Mucosa of rectum (tissue), 2 donors: ENCODE measurements around the gene CFAP77.

Experiments
- H3K27ac ChIP-seq, 2 donors: one replicate each; pipeline ENCODE4 v1.7.0; 2013; ENCODE audit warnings: inconsistent platforms in 2 of 2, low read depth in 2 of 2, low read length in 2 of 2
- H3K27me3 ChIP-seq, 2 donors: one replicate each; pipeline ENCODE4 v1.7.0; 2013; ENCODE audit warnings: low read length in 2 of 2; ENCODE audit not compliant: control insufficient read depth in 2 of 2, insufficient read depth in 2 of 2
- H3K36me3 ChIP-seq, 2 donors: one replicate each; pipeline ENCODE4 v1.7.0; 2013; ENCODE audit warnings: low read length in 2 of 2; ENCODE audit not compliant: control insufficient read depth in 2 of 2, insufficient read depth in 2 of 2
- H3K4me1 ChIP-seq, 2 donors: one replicate each; pipeline ENCODE4 v1.7.0; 2013; ENCODE audit warnings: low read length in 2 of 2, mild to moderate bottlenecking in 1 of 2; ENCODE audit not compliant: control insufficient read depth in 2 of 2, insufficient read depth in 2 of 2
- H3K4me3 ChIP-seq, 2 donors: one replicate each; pipeline ENCODE4 v1.7.0; 2013; ENCODE audit warnings: low read length in 2 of 2
- H3K9ac ChIP-seq, 2 donors: one replicate each; pipeline ENCODE4 v1.7.0; 2013; ENCODE audit warnings: low read length in 2 of 2, low read depth in 1 of 2, mild to moderate bottlenecking in 1 of 2
- H3K9me3 ChIP-seq, 2 donors: one replicate each; pipeline ENCODE4 v1.7.0; 2013; ENCODE audit warnings: low read length in 2 of 2; ENCODE audit not compliant: control insufficient read depth in 2 of 2
- donor health status: healthy.
- donor health status: Normal muscosa, but diverticular disease.

CFAP77 gene

DNA sequence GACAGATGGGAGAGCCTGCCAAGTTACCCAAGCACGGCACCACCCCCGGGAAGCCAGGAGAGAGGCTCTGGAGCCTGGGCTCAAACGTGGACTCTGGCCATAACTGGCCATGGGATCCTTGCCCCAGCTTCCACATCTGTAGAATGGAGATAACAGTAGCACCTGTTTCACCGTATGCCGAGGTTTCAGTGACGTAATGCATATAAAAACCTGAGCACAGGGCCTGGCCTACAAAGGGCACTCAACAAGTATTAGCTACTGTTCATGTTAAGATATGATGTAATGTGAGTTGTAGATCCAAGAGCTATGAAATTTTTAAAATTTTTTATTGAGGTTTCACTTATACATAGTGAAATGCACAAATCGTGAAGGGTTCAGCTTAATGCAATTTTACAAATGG is 90.2 kb downstream of the CFAP77 start:
- peaks cover 7 to 9% of the 10 kb centered on the region in 2 donors for H3K27me3 ChIP-seq
- H3K27ac ChIP-seq: no peak overlapping the region
- H3K36me3 ChIP-seq: no peaks in the 10 kb centered on the region
- no peak overlapping the region for H3K9ac ChIP-seq
- no peak overlapping the region for H3K4me3 ChIP-seq
- H3K4me1 ChIP-seq: no peaks in the 10 kb centered on the region
- no peaks in the 10 kb centered on the region for H3K9me3 ChIP-seq

DNA sequence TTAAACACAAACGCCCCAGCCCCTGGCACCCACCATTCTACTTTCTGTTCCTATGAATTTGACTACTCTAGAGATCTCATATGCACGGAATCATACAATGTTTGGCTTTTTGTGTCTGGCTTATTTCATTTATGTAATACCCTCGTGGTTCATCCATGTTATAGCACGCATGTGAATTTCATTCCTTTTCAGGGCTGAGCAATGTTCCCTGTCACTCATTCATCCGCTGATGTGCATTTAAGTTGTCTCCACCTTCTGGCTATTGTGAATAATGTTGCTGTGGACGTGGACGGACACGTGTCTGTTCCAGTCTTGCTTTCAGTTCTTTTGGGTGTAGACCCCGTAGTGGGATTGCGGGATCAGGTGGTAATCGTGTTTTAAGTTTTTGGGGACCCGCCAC is 92.5 kb downstream of the CFAP77 start:
- Histone ChIP-seq H3K36me3 (no peaks in the 10 kb centered on the region), H3K27me3 (peaks cover 11 to 15% of the 10 kb centered on the region in 2 donors), H3K9me3 (no peaks in the 10 kb centered on the region), H3K4me1 (no peaks in the 10 kb centered on the region), H3K4me3 (no peak overlapping the region), H3K27ac (no peak overlapping the region), H3K9ac (no peak overlapping the region)

DNA sequence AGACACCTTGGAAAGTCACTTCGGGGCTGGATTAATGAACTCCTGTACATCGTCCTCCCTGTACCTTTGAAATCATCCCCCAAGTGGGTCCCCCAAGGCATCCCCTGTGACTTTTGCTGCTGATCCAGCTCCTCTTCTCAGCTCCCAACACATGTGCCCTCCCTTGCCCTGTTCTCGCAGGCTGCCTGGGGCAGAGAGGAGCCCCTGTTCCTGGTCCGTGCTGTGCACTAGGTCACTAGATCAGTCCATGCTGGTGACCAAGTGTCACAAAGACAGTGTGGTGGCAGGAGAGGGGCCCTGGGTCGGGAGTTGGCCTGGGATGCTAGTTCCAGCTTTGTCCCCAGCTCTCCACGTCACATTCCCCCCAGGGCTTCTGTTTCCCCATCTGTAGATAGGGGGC is 93.1 kb downstream of the CFAP77 start:
- H3K27me3 ChIP-seq: peaks cover 9 to 15% of the 10 kb centered on the region in 2 donors
- H3K4me3 ChIP-seq: no peak overlapping the region
- no peaks in the 10 kb centered on the region for H3K9me3 ChIP-seq
- H3K27ac ChIP-seq: no peak overlapping the region
- no peaks in the 10 kb centered on the region for H3K4me1 ChIP-seq
- H3K9ac ChIP-seq: no peak overlapping the region
- H3K36me3 ChIP-seq: no peaks in the 10 kb centered on the region

DNA sequence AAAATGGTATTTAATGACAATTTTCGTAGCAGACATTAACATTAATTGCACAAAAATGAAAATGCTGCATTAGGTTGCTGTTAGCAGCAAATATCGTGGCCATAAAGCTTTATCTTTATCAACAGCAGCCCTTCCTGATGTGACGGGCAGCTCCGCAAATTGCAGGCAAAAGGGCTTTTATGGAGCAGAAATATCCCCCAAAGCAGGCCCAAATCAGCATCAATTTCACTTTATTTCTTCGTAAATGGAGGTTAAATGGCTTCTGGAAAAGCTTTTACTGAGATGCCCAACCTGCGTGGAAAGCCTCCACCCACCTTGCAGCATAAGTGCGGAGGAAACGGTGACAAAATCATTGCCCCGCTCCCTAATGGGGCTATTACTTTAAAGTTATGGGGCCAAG is 94.5 kb downstream of the CFAP77 start:
- H3K9me3 ChIP-seq: no peaks in the 10 kb centered on the region
- H3K9ac ChIP-seq: no peak overlapping the region
- H3K27ac ChIP-seq: no peak overlapping the region
- H3K4me1 ChIP-seq: no peaks in the 10 kb centered on the region
- H3K36me3 ChIP-seq: no peaks in the 10 kb centered on the region
- H3K27me3 ChIP-seq: peaks cover 9 to 15% of the 10 kb centered on the region in 2 donors
- no peak overlapping the region for H3K4me3 ChIP-seq

DNA sequence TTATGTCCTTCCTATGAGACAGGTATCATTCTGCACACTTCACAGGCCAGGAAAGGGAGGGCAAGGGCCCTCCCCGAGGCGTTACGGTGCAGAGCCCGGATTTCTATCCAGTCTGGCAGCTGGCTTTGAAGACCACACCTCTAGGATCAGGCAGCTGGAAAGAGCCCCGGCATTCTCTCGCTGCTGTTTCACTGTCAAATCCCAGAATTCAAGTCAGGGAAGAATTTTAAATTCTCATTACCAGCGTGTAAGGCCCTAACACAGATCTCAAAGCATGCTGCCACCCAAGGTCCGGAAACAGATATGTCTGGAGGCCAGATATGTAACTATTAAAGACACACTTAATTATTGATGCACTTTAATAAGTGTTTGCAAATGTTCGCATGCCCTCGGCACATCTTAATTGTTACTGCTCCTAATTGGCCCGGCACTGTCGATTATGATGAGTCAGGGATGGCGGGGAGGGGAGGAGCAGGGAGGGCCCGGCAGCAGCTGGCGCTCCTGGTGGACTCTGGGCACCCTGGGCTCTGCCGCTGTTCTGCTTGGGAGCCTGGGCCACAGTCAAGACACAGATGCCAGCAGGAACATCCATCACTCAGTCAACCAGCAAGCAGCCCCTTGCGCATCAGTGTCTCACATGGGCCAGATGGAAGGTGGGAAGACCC is 96.1 kb downstream of the CFAP77 start:
- H3K4me3 ChIP-seq: no peak overlapping the region
- H3K27me3 ChIP-seq: peaks cover 9 to 15% of the 10 kb centered on the region in 2 donors
- no peaks in the 10 kb centered on the region for H3K9me3 ChIP-seq
- H3K27ac ChIP-seq: no peak overlapping the region
- no peak overlapping the region for H3K9ac ChIP-seq
- H3K4me1 ChIP-seq: no peaks in the 10 kb centered on the region
- no peaks in the 10 kb centered on the region for H3K36me3 ChIP-seq

DNA sequence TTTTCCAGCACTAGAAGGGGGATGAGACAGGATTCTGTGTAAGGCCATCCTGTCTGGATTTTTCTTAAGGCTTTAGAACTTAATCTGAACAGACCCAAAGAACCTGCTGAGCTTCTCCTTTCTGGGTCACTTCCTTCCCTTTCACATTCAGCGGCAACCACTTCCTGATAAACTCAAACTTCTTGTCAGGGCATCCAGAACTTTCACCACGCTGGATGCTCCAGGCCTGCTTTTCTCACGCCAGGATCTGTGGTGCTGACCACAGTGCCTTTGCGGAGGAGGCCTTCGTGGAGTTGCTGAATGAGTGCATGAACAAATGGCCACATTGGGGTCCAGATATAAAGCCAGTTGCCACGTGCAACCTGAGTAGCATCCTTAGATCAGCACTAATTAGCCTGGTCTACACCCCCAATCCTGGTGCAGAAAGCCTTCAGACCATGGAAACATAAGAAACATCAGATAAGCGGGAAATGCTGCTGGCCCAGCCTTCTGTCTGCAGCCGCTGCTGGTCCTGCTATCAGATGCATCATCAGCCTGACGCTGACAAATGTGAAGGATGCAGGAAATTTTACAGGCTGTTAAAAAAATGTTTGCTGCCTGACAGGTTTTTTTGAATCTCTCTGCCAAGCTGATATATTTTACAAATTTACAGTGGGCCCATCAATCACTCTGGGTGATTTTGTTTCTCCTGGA is 97.1 kb downstream of the CFAP77 start:
- Histone ChIP-seq H3K4me3 (no peak overlapping the region), H3K27me3 (peaks cover 9 to 15% of the 10 kb centered on the region in 2 donors), H3K9me3 (no peaks in the 10 kb centered on the region), H3K9ac (no peak overlapping the region), H3K4me1 (no peaks in the 10 kb centered on the region), H3K36me3 (no peaks in the 10 kb centered on the region), H3K27ac (no peak overlapping the region)

DNA sequence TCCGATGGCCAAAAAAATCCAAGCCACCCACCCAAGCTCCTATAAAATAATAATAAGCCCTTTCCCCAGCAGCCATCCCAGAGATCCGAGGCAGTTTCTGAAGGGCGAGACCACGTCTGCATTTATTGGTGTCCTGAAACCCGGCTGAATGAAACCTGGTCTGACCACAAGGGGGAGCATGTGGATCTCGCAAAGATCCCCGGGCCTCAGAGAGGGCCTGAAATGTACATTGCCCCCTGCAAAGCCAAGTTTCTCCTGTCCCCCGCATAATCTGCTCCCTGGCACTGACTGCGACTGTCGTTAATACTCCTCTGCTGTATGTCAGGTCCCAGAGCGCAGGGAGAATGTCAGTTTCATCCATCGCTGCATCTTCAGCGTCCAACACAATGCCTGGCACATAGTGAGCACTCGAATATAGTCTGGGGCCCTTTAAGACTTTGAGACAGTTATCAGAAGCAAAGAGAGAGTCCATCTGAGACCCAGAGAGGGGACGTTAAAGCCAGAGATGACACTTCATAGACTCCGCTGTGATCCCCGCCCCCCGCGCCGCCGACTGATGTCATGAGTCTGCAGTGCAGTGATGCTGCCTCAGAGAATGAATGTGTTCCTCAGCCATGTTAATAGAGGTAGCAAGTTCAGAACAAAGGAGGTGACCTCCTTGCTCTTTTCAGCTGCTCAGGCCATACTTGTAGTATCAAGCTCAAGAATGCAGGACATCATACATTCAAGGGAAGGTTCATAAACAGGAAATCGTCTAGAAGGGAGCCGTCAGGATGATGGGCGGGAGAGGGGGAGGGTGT is 97.9 kb downstream of the CFAP77 start:
- Histone ChIP-seq H3K9me3 (no peaks in the 10 kb centered on the region), H3K9ac (no peak overlapping the region), H3K4me1 (no peaks in the 10 kb centered on the region), H3K27me3 (peaks cover 9 to 15% of the 10 kb centered on the region in 2 donors), H3K4me3 (no peak overlapping the region), H3K27ac (no peak overlapping the region), H3K36me3 (no peaks in the 10 kb centered on the region)

DNA sequence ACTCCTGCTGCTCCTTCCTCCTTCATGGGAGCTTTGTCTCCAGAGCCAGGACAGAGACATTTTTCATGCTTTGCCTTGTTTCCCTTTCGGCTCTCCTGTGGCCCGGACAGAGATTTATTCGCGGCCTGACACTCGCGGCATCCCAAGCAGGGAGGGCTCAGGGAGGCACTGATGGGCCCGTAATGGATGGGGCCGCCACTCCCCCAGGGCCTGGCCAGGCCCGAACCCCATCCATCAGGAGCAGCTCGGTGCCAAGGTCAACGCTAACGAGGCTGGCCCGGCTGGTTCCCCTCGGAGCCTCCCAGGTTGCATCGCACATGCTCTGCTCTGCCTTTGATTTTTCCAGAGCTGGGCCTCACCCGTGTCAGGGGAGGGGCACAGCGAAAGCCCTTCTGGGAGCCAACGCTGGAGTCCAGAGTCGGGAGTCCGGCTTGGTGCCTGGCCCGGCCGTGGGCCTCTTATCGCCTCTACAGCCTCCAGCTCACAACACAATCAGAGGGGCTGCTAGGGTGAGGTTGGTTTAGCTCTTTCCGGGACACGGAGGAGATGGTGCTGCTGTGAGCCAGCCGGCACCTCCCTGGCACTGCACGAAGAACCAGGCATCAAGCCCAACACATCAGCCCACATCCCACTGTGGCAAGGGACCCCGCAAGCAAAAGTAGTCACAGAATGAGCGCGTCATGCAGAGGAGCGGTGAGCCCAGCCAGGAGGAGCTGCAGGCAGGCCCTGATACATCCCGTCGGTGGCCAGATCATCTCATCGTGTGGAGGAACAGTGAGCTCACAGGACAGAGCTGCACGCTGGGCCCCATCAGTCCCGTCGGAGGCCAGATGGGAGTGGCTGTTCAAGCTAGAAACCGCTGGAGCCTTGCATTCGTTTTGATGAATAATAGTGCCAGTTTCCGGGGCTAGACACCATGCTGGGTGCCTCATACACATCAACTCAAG is 100.2 kb downstream of the CFAP77 start:
- Histone ChIP-seq H3K36me3 (no peaks in the 10 kb centered on the region), H3K9ac (no peak overlapping the region), H3K27me3 (peaks cover 6% of the 10 kb centered on the region in 2 donors), H3K27ac (no peak overlapping the region), H3K9me3 (no peaks in the 10 kb centered on the region), H3K4me1 (no peaks in the 10 kb centered on the region), H3K4me3 (no peak overlapping the region)

DNA sequence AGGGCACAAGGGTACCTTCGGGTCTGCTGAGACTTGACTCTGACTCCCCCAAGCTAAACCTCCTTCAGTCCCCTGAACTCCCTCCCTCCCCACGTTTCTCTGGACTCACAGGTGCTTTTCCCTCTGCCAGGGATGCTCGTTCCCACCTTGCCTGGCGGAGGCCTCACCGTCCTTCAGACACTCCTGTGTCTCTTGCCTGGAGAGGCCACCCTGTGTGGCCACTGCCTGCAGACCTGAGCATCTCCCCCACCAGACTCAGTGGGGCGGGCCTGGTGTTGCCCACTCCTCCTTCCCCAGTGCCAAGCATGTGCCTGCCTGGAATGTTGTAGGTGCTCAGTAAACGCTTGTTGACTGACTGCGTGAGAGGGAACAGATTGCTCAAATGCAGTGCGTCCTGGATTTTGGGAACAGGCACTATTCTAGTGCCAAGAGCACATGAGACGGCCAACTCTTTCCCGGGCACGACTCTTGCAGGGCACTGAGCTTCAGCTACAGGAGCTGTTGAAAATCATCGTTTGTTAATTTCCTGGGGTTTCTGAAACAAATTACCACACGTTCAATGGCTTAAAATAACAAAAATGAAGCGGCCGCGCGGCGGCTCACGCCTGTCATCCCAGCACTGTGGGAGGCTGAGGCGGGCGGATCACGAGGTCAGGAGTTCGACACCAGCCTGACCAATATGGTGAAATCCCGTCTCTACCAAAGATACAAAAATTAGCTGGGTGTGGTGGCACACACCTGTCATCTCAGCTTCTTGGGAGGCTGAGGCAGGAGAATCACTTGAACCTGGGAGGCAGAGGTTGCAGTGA is 101.4 kb downstream of the CFAP77 start:
- H3K9ac ChIP-seq: no peak overlapping the region
- no peaks in the 10 kb centered on the region for H3K36me3 ChIP-seq
- H3K4me1 ChIP-seq: no peaks in the 10 kb centered on the region
- no peaks in the 10 kb centered on the region for H3K9me3 ChIP-seq
- H3K27ac ChIP-seq: no peak overlapping the region
- H3K4me3 ChIP-seq: no peak overlapping the region
- H3K27me3 ChIP-seq: peaks cover 0 to 2% of the 10 kb centered on the region in 2 donors
